Measurements from ENCODE around the gene KRT73. TPM values are rescaled to one million over a fixed set of nuclear protein-coding genes. Genes with fewer than 3 reads are reported as not detected.

KRT73 gene
- total RNA-seq, 1 experiment from 2014 or later: not detected

- Histone ChIP-seq H2BK5ac (ENCODE audit: insufficient read length, low read length) (no peak overlapping the region), H3K18ac (ENCODE audit: insufficient read length, low read depth, low read length) (no peak overlapping the region), H4K8ac (replicated peaks; ENCODE audit: insufficient read length, low read depth, low read length) (no peak overlapping the region), H3K4me1 (ENCODE audit: insufficient read depth, low read length) (no peaks in the 10 kb centered on the region), H4K91ac (ENCODE audit: insufficient read length, low read depth, low read length) (no peak overlapping the region), H3K27ac (ENCODE audit: insufficient read length, low read depth, low read length) (no peak overlapping the region), H3K56ac (ENCODE audit: insufficient read length, low read depth, low read length) (no peak overlapping the region), H2AK5ac (ENCODE audit: insufficient read length, low read length) (no peak overlapping the region), H2BK15ac (ENCODE audit: low read depth, low read length) (no peak overlapping the region), H3T11ph (ENCODE audit: low read length) (no peak overlapping the region), H3K14ac (ENCODE audit: insufficient read depth, low read length) (no peak overlapping the region), H3K9me3 (ENCODE audit: control insufficient read depth, low read depth, low read length) (no peaks in the 10 kb centered on the region), H2AFZ (ENCODE audit: low read length) (no peak overlapping the region), H3K79me2 (ENCODE audit: insufficient read depth, low read length) (no peaks in the 10 kb centered on the region), H2BK12ac (ENCODE audit: insufficient read length, low read depth, low read length) (no peak overlapping the region), H3K23me2 (ENCODE audit: insufficient read length, low read depth, low read length, poor library complexity, severe bottlenecking) (no peaks in the 10 kb centered on the region), H3K9ac (ENCODE audit: extremely low read depth, insufficient read length, low read length) (no peak overlapping the region), H4K5ac (ENCODE audit: insufficient read length, low read depth, low read length) (no peak overlapping the region), H3K4ac (ENCODE audit: low read depth, low read length) (no peak overlapping the region), H4K20me1 (ENCODE audit: control insufficient read depth, insufficient read depth, insufficient read length) (no peaks in the 10 kb centered on the region), H2BK120ac (ENCODE audit: low read depth, low read length, poor library complexity, severe bottlenecking) (no peak overlapping the region), H3K79me1 (ENCODE audit: insufficient read depth, low read depth, low read length, poor library complexity, severe bottlenecking) (no peaks in the 10 kb centered on the region), H3K27me3 (ENCODE audit: insufficient read depth, low read length) (no peaks in the 10 kb centered on the region), H2BK20ac (ENCODE audit: low read depth, low read length, poor library complexity, severe bottlenecking) (no peak overlapping the region), H3K23ac (ENCODE audit: insufficient read length, low read depth, low read length) (no peak overlapping the region), H3K4me2 (ENCODE audit: insufficient read depth, insufficient read length, low read length) (no peak overlapping the region)
- no peak overlapping the region for H3K4me3 Mint-ChIP-seq
- H3K4me1 Mint-ChIP-seq: peaks cover 4 to 5% of the 10 kb centered on the region in 2 experiments
- WGBS (ENCODE audit: extremely low coverage, insufficient read length, low lambda C conversion rate): no CpG with 5 or more reads among the region's 12 CpGs
- peak; percentile 15 for DNase-seq
- no peaks in the 10 kb centered on the region for H3K36me3 Mint-ChIP-seq (ENCODE audit: insufficient read depth in 1 of 3, low read depth in 3 of 3)
- H3K9me3 Mint-ChIP-seq: no peaks in the 10 kb centered on the region
- TF ChIP-seq, protein P1, sequence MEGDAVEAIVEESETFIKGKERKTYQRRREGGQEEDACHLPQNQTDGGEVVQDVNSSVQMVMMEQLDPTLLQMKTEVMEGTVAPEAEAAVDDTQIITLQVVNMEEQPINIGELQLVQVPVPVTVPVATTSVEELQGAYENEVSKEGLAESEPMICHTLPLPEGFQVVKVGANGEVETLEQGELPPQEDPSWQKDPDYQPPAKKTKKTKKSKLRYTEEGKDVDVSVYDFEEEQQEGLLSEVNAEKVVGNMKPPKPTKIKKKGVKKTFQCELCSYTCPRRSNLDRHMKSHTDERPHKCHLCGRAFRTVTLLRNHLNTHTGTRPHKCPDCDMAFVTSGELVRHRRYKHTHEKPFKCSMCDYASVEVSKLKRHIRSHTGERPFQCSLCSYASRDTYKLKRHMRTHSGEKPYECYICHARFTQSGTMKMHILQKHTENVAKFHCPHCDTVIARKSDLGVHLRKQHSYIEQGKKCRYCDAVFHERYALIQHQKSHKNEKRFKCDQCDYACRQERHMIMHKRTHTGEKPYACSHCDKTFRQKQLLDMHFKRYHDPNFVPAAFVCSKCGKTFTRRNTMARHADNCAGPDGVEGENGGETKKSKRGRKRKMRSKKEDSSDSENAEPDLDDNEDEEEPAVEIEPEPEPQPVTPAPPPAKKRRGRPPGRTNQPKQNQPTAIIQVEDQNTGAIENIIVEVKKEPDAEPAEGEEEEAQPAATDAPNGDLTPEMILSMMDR (conservative IDR thresholded peaks at IDR 0.05): no peak
- peaks cover 14% of the 10 kb centered on the region for H3K27me3 Mint-ChIP-seq (ENCODE audit: low read depth)
- H3K27ac Mint-ChIP-seq: no peak overlapping the region
Observed at GRCh38 chr12:52629281-52630007, 11.1 kb upstream of the KRT73 start.
